CD4-positive, CD25-positive, alpha-beta regulatory T cell (primary cell): Measurements from ENCODE around the gene VTA1. TPM values are rescaled to one million over a fixed set of nuclear protein-coding genes. Genes with fewer than 3 reads are reported as not detected.

Experiments
- ATAC-seq, 2 donors: fragments of 150-1000 bp; cut with Tn5 transposase; one replicate each; pipeline ENCODE4 v1.10.0; 2021; ENCODE audit warnings: low read depth in 2 of 2, moderate number of reproducible peaks in 2 of 2, moderate library complexity in 1 of 2
- DNase-seq, 3 donors: peaks; one replicate each; pipeline versions ENCODE4 v3.0.0 to v3.0.0-alpha.2; 2012 to 2022; ENCODE audit warnings: mixed read lengths in 1 of 3
- H3K27ac ChIP-seq: one replicate; pipeline ENCODE4 v1.7.0; 2013; ENCODE audit warnings: mild to moderate bottlenecking, low read length; ENCODE audit not compliant: insufficient read depth, poor library complexity, severe bottlenecking
- H3K27me3 ChIP-seq: one replicate; pipeline ENCODE4 v1.7.0; 2013; ENCODE audit warnings: low read length; ENCODE audit not compliant: control insufficient read depth, insufficient read depth
- H3K36me3 ChIP-seq: one replicate; pipeline ENCODE4 v1.7.0; 2013; ENCODE audit warnings: mild to moderate bottlenecking, low read length, moderate library complexity; ENCODE audit not compliant: control insufficient read depth, insufficient read depth
- H3K4me1 ChIP-seq: 2 replicates; pipeline ENCODE4 v1.7.0; 2013; ENCODE audit warnings: mild to moderate bottlenecking, low read length; ENCODE audit not compliant: insufficient read depth, control insufficient read depth, poor library complexity, severe bottlenecking
- H3K4me3 ChIP-seq: one replicate; pipeline ENCODE4 v1.7.0; 2013; ENCODE audit warnings: low read depth, mild to moderate bottlenecking, low read length, moderate library complexity
- H3K9me3 ChIP-seq, 2 experiments: 1 replicate in 1 of 2; 2 replicates in 1 of 2; pipeline ENCODE4 v1.7.0; 2013; ENCODE audit warnings: low read length in 2 of 2, mild to moderate bottlenecking in 1 of 2, moderate library complexity in 1 of 2; ENCODE audit not compliant: control insufficient read depth in 2 of 2
- H3K27ac Mint-ChIP-seq, 3 donors: one replicate each; pipeline ENCODE4 v1.8.0; 2020 to 2022; ENCODE audit warnings: mild to moderate bottlenecking in 3 of 3, mixed read lengths in 3 of 3, moderate library complexity in 2 of 3
- H3K27me3 Mint-ChIP-seq: one replicate; pipeline ENCODE4 v1.8.0; 2022; ENCODE audit warnings: mild to moderate bottlenecking, mixed read lengths
- H3K36me3 Mint-ChIP-seq: one replicate; pipeline ENCODE4 v1.8.0; 2020; ENCODE audit warnings: mixed read lengths
- H3K4me1 Mint-ChIP-seq, 4 donors: one replicate each; pipeline ENCODE4 v1.8.0; 2020 to 2022; ENCODE audit warnings: mixed read lengths in 4 of 4, mild to moderate bottlenecking in 1 of 4
- H3K4me3 Mint-ChIP-seq, 4 donors: one replicate each; pipeline ENCODE4 v1.8.0; 2020 to 2022; ENCODE audit warnings: mild to moderate bottlenecking in 4 of 4, mixed read lengths in 4 of 4, moderate library complexity in 3 of 4
- H3K9me3 Mint-ChIP-seq, 7 donors: one replicate each; pipeline ENCODE4 v1.8.0; 2020 to 2022; ENCODE audit warnings: mixed read lengths in 7 of 7, mild to moderate bottlenecking in 3 of 7, moderate library complexity in 2 of 7
- polyA plus RNA-seq, 4 donors: library from polyadenylated mRNA; unstranded; fragments of 300-500 nt; fragmentation: Illumina TruSeq; gene quantifications; one replicate each; pipeline ENCODE4 v1.2.3, GENCODE V29; 2021
- total RNA-seq: library from RNA; stranded (reverse); gene quantifications from one replicate; pipeline ENCODE4 v1.2.3, GENCODE V29; 2022

Gene VTA1
- total and polyA plus RNA-seq, 5 donors from 2014 or later, result 20.1 to 90.0 (median 77.5) TPM

- no peak overlapping the region for H3K4me3 ChIP-seq
- H3K4me1 Mint-ChIP-seq, result peaks cover 0 to 17% (median 11%) of the 10 kb centered on the region in 4 donors
- no peak for ATAC-seq
- H3K4me3 Mint-ChIP-seq, result no peak overlapping the region
- peaks cover 65% of the 10 kb centered on the region for H3K36me3 Mint-ChIP-seq
- H3K27ac ChIP-seq, result no peak overlapping the region
- no peak overlapping the region for H3K27ac Mint-ChIP-seq
- peaks cover 7 to 11% of the 10 kb centered on the region in 2 experiments for H3K9me3 ChIP-seq
- peaks cover 78% of the 10 kb centered on the region for H3K36me3 ChIP-seq
- no peaks in the 10 kb centered on the region for H3K27me3 Mint-ChIP-seq
- H3K4me1 ChIP-seq, result no peaks in the 10 kb centered on the region
- no peaks in the 10 kb centered on the region for H3K27me3 ChIP-seq
- H3K9me3 Mint-ChIP-seq, result peaks cover 0 to 12% (median 3%) of the 10 kb centered on the region in 7 donors
- DNase-seq, result no peak
These were observed 25.7 kb downstream of the VTA1 start for GRCh38 chr6:142172758-142173157.

DNA sequence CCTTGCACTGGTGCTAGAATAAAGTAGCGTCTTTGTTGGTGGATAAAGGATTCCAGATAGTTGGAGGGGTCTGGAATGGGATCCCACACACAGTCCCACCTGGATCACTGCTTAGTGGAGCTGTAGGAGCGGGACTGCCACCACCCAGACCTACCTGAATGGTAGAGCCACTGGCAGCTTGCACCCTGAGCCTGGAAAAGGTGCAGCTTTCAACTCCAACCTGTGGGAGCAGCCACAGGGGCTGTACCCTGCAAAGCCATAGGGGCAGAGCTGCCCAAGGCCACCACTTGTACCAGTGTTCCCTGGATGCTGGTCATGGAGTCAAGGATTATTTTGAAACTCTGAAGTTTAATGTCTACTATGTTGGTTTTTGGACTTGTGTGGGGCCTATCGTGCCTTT is 26.9 kb downstream of the VTA1 start:
- no peak overlapping the region for H3K4me3 Mint-ChIP-seq
- peaks cover 0 to 20% (median 12%) of the 10 kb centered on the region in 4 donors for H3K4me1 Mint-ChIP-seq
- H3K27me3 Mint-ChIP-seq, result no peaks in the 10 kb centered on the region
- H3K36me3 Mint-ChIP-seq, result peaks cover 63% of the 10 kb centered on the region
- DNase-seq (no peak), ATAC-seq (no peak)
- H3K9me3 ChIP-seq, result peaks cover 13 to 17% of the 10 kb centered on the region in 2 experiments
- no peaks in the 10 kb centered on the region for H3K27me3 ChIP-seq
- H3K27ac ChIP-seq, result no peak overlapping the region
- H3K9me3 Mint-ChIP-seq, result peaks cover 0 to 17% (median 6%) of the 10 kb centered on the region in 7 donors
- H3K27ac Mint-ChIP-seq, result no peak overlapping the region
- peaks cover 80% of the 10 kb centered on the region for H3K36me3 ChIP-seq
- no peaks in the 10 kb centered on the region for H3K4me1 ChIP-seq
- H3K4me3 ChIP-seq, result no peak overlapping the region

- ATAC-seq (no peak), DNase-seq (no peak)
- peaks cover 0 to 17% (median 6%) of the 10 kb centered on the region in 7 donors for H3K9me3 Mint-ChIP-seq
- Histone ChIP-seq H3K27me3 (no peaks in the 10 kb centered on the region), H3K4me3 (no peak overlapping the region), H3K4me1 (no peaks in the 10 kb centered on the region), H3K36me3 (peaks cover 78% of the 10 kb centered on the region), H3K9me3 (peaks cover 13 to 17% of the 10 kb centered on the region in 2 experiments), H3K27ac (no peak overlapping the region)
- H3K4me1 Mint-ChIP-seq, result peaks cover 0 to 25% (median 15%) of the 10 kb centered on the region in 4 donors
- no peaks in the 10 kb centered on the region for H3K27me3 Mint-ChIP-seq
- H3K27ac Mint-ChIP-seq, result no peak overlapping the region
- H3K4me3 Mint-ChIP-seq, result no peak overlapping the region
- peaks cover 68% of the 10 kb centered on the region for H3K36me3 Mint-ChIP-seq
These were observed 27.6 kb downstream of the VTA1 start for GRCh38 chr6:142174703-142175102.

GRCh38 chr6:142178129-142178528 is 31.1 kb downstream of the VTA1 start:
- Histone ChIP-seq H3K27me3 (no peaks in the 10 kb centered on the region), H3K9me3 (peaks cover 13 to 17% of the 10 kb centered on the region in 2 experiments), H3K27ac (no peak overlapping the region), H3K4me1 (no peaks in the 10 kb centered on the region), H3K4me3 (no peak overlapping the region), H3K36me3 (peaks cover 51% of the 10 kb centered on the region)
- ATAC-seq, result no peak
- peaks cover 0 to 17% (median 6%) of the 10 kb centered on the region in 7 donors for H3K9me3 Mint-ChIP-seq
- no peak for DNase-seq
- H3K4me1 Mint-ChIP-seq, result peaks cover 13 to 30% (median 22%) of the 10 kb centered on the region in 4 donors
- no peaks in the 10 kb centered on the region for H3K27me3 Mint-ChIP-seq
- H3K4me3 Mint-ChIP-seq, result no peak overlapping the region
- H3K36me3 Mint-ChIP-seq, result peaks cover 61% of the 10 kb centered on the region
- H3K27ac Mint-ChIP-seq, result no peak overlapping the region

- H3K27ac Mint-ChIP-seq, result peak overlapping the region in 1 of 3 donors; percentile 20
- H3K9me3 Mint-ChIP-seq, result peaks cover 0 to 13% (median 5%) of the 10 kb centered on the region in 7 donors
- ATAC-seq (no peak), DNase-seq (no peak)
- Histone ChIP-seq H3K9me3 (peaks cover 13% of the 10 kb centered on the region in 2 experiments), H3K36me3 (peaks cover 22% of the 10 kb centered on the region), H3K27ac (no peak overlapping the region), H3K4me3 (no peak overlapping the region), H3K27me3 (no peaks in the 10 kb centered on the region), H3K4me1 (no peaks in the 10 kb centered on the region)
- peaks cover 13 to 32% (median 30%) of the 10 kb centered on the region in 4 donors for H3K4me1 Mint-ChIP-seq
- no peaks in the 10 kb centered on the region for H3K27me3 Mint-ChIP-seq
- peaks cover 36% of the 10 kb centered on the region for H3K36me3 Mint-ChIP-seq
- no peak overlapping the region for H3K4me3 Mint-ChIP-seq
These were observed 34.9 kb downstream of the VTA1 start for GRCh38 chr6:142182004-142182403.

DNA sequence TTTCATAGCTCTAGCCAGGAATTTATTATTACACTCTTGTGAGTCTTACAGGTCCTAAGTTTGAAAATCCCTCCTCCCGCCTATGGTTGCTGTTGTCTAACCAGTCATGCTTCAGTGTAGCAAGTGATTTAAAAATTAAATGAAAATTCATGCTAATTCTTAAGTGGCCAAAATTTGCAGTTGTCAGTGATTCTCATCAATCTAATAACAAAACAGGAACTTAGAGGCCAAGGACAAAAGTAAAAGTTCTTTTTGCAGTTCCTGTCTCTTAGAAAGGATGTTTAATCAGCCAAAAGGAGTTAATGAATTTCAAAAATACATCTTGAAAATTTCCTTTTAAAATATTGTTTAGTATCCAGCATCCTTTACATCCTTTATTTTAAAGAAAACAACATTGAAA is 36.3 kb downstream of the VTA1 start:
- no peak overlapping the region for H3K4me3 ChIP-seq
- peaks cover 29% of the 10 kb centered on the region for H3K36me3 Mint-ChIP-seq
- ATAC-seq, result no peak

GRCh38 chr6:142184307-142184706 is 37.2 kb downstream of the VTA1 start:
- no peaks in the 10 kb centered on the region for H3K27me3 Mint-ChIP-seq
- no peak overlapping the region for H3K4me3 ChIP-seq
- no peaks in the 10 kb centered on the region for H3K9me3 Mint-ChIP-seq
- no peak overlapping the region for H3K27ac Mint-ChIP-seq
- H3K4me1 ChIP-seq, result no peaks in the 10 kb centered on the region
- H3K4me3 Mint-ChIP-seq, result no peak overlapping the region
- DNase-seq, result no peak
- peaks cover 32% of the 10 kb centered on the region for H3K36me3 Mint-ChIP-seq
- no peaks in the 10 kb centered on the region for H3K27me3 ChIP-seq
- H3K36me3 ChIP-seq, result peaks cover 10% of the 10 kb centered on the region
- ATAC-seq, result no peak
- H3K9me3 ChIP-seq, result no peaks in the 10 kb centered on the region
- H3K4me1 Mint-ChIP-seq, result peaks cover 12 to 31% (median 30%) of the 10 kb centered on the region in 4 donors
- H3K27ac ChIP-seq, result no peak overlapping the region

More for the DNA sequence above, 36.3 kb downstream of the VTA1 start:
- Mint-ChIP-seq H3K4me1 (peaks cover 12 to 32% (median 29%) of the 10 kb centered on the region in 4 donors), H3K27me3 (no peaks in the 10 kb centered on the region), H3K27ac (no peak overlapping the region), H3K4me3 (no peak overlapping the region), H3K9me3 (no peaks in the 10 kb centered on the region)
- peaks cover 8% of the 10 kb centered on the region for H3K36me3 ChIP-seq
- H3K9me3 ChIP-seq, result peaks cover 0 to under 1% of the 10 kb centered on the region in 2 experiments
- H3K4me1 ChIP-seq, result no peaks in the 10 kb centered on the region
- DNase-seq, result no peak
- H3K27ac ChIP-seq, result no peak overlapping the region
- H3K27me3 ChIP-seq, result no peaks in the 10 kb centered on the region

DNA sequence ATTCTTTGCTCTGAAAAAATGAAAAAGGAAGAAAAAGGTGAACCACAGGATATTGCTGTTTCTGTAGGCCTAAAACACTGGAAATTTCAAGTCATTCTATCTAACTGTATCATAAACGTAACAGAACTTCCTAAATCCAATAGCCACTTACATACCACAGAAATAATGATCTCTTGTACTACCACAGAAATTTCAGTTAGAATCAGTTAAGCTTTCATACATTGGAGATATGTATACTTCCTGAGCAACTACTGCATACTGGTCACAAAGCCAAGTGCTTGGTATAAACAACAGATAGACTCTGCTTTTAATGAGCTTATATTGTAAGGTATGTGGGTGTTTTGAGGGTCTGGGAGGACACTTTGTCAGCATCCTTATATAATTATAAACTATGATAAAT is 38.6 kb downstream of the VTA1 start:
- Histone ChIP-seq H3K9me3 (no peaks in the 10 kb centered on the region), H3K4me1 (no peaks in the 10 kb centered on the region), H3K4me3 (no peak overlapping the region), H3K27ac (no peak overlapping the region), H3K27me3 (no peaks in the 10 kb centered on the region), H3K36me3 (peaks cover 17% of the 10 kb centered on the region)
- Mint-ChIP-seq H3K27ac (peak overlapping the region in 2 of 3 donors; percentile 1 to 70), H3K36me3 (peaks cover 30% of the 10 kb centered on the region), H3K27me3 (no peaks in the 10 kb centered on the region), H3K9me3 (no peaks in the 10 kb centered on the region), H3K4me3 (no peak overlapping the region), H3K4me1 (peaks cover 12 to 31% (median 26%) of the 10 kb centered on the region in 4 donors)
- DNase-seq (no peak), ATAC-seq (no peak)
